ENCODE data around the gene TMEM184B.

TMEM184B gene

GRCh38 chr22:38173641-38173906 lies 99.2 kb downstream of the TMEM184B start:
- TF ChIP-seq ARNTL (CRISPR knock-in tag; IDR thresholded peaks at IDR 0.05; ENCODE audit: borderline replicate concordance, low read depth) (no peak), CREB5 (CRISPR knock-in tag; IDR thresholded peaks at IDR 0.05; ENCODE audit: low read depth) (no peak), ZNF70 (CRISPR knock-in tag; IDR thresholded peaks at IDR 0.05) (no peak), ISL1 (CRISPR knock-in tag; IDR thresholded peaks at IDR 0.05) (no peak), PATZ1 (CRISPR knock-in tag; IDR thresholded peaks at IDR 0.05; ENCODE audit: borderline replicate concordance) (no peak), TSHZ2 (CRISPR knock-in tag; IDR thresholded peaks at IDR 0.05) (no peak), ZNF565 (CRISPR knock-in tag; conservative IDR thresholded peaks at IDR 0.05; ENCODE audit: low read depth) (no peak), RARB (CRISPR knock-in tag; IDR thresholded peaks at IDR 0.05) (no peak), CSDC2 (CRISPR knock-in tag; IDR thresholded peaks at IDR 0.05) (no peak), SNAI2 (CRISPR knock-in tag; IDR thresholded peaks at IDR 0.05) (no peak), PPARA (CRISPR knock-in tag; IDR thresholded peaks at IDR 0.05; ENCODE audit: borderline replicate concordance) (no peak), POU6F1 (CRISPR knock-in tag; IDR thresholded peaks at IDR 0.05; ENCODE audit: borderline replicate concordance, low read depth) (no peak), ZC3H10 (CRISPR knock-in tag; IDR thresholded peaks at IDR 0.05) (no peak), TCF4 (CRISPR knock-in tag; IDR thresholded peaks at IDR 0.05; ENCODE audit: borderline replicate concordance) (no peak), BACH2 (CRISPR knock-in tag; IDR thresholded peaks at IDR 0.05; ENCODE audit: borderline replicate concordance) (no peak), ESRRG (CRISPR knock-in tag; IDR thresholded peaks at IDR 0.05) (no peak), GLIS3 (CRISPR knock-in tag; IDR thresholded peaks at IDR 0.05) (no peak), CSRNP3 (CRISPR knock-in tag; IDR thresholded peaks at IDR 0.05) (no peak), ZFP30 (CRISPR knock-in tag; IDR thresholded peaks at IDR 0.05) (no peak)
- ATAC-seq: no peak

GRCh38 chr22:38172832-38173640 lies 99.8 kb downstream of the TMEM184B start:
- ATAC-seq: no peak
- TF ChIP-seq OSR1 (CRISPR knock-in tag; IDR thresholded peaks at IDR 0.05) (no peak), TCF4 (CRISPR knock-in tag; IDR thresholded peaks at IDR 0.05; ENCODE audit: borderline replicate concordance) (no peak), ZFP30 (CRISPR knock-in tag; IDR thresholded peaks at IDR 0.05) (no peak), ESRRG (CRISPR knock-in tag; IDR thresholded peaks at IDR 0.05) (no peak), CREB5 (CRISPR knock-in tag; IDR thresholded peaks at IDR 0.05; ENCODE audit: low read depth) (no peak), SNAI2 (CRISPR knock-in tag; IDR thresholded peaks at IDR 0.05) (no peak), PATZ1 (CRISPR knock-in tag; IDR thresholded peaks at IDR 0.05; ENCODE audit: borderline replicate concordance) (no peak), TOX (CRISPR knock-in tag; IDR thresholded peaks at IDR 0.05; ENCODE audit: borderline replicate concordance) (no peak), PPARA (CRISPR knock-in tag; IDR thresholded peaks at IDR 0.05; ENCODE audit: borderline replicate concordance) (no peak), ISL1 (CRISPR knock-in tag; IDR thresholded peaks at IDR 0.05) (no peak), CSDC2 (CRISPR knock-in tag; IDR thresholded peaks at IDR 0.05) (no peak), CSRNP3 (CRISPR knock-in tag; IDR thresholded peaks at IDR 0.05) (no peak), ZNF70 (CRISPR knock-in tag; IDR thresholded peaks at IDR 0.05) (no peak), ZNF565 (CRISPR knock-in tag; conservative IDR thresholded peaks at IDR 0.05; ENCODE audit: low read depth) (no peak)
